ENCODE results near the gene ECM2. TPM values are rescaled to one million over a fixed set of nuclear protein-coding genes. Genes with fewer than 3 reads are reported as not detected.

ECM2 gene
- total RNA-seq, 1 donor from 2014 or later, result 0.18 TPM

GRCh38 chr9:92564982-92565381 lies 29.2 kb upstream of the ECM2 start:
- H4K20me1 ChIP-seq (ENCODE audit: insufficient read depth, low read length), result no peaks in the 10 kb centered on the region
- no peaks in the 10 kb centered on the region for H3K36me3 Mint-ChIP-seq (ENCODE audit: low read depth, unreplicated experiment)
- H2AFZ ChIP-seq (ENCODE audit: low read depth, low read length), result no peak overlapping the region
- no peak for TF ChIP-seq CTCF (IDR thresholded peaks at IDR 0.05; ENCODE audit: insufficient read depth, low read depth, low read length)
- no peaks in the 10 kb centered on the region for H3K36me3 ChIP-seq (ENCODE audit: insufficient read depth, low read length)
- no peak overlapping the region for H3K4me3 Mint-ChIP-seq (ENCODE audit: unreplicated experiment)
- no peaks in the 10 kb centered on the region for H3K27me3 ChIP-seq (ENCODE audit: insufficient read depth, low read length)
- H3K9me3 ChIP-seq (ENCODE audit: insufficient read depth, low read depth, low read length), result no peaks in the 10 kb centered on the region
- FAIRE-seq (no peak), DNase-seq (ENCODE audit: low read depth) (peak; percentile 82)
- peaks cover 12% of the 10 kb centered on the region for H3K4me1 ChIP-seq (ENCODE audit: insufficient read depth, low read length)
- no peaks in the 10 kb centered on the region for H3K79me2 ChIP-seq (ENCODE audit: insufficient read depth, low read length)
- no peaks in the 10 kb centered on the region for H3K27me3 Mint-ChIP-seq (ENCODE audit: low read depth, unreplicated experiment)
- H3K4me3 ChIP-seq (ENCODE audit: insufficient read depth, low read depth, low read length), result no peak overlapping the region
- no peak overlapping the region for H3K4me2 ChIP-seq (ENCODE audit: low read length)
- peak overlapping the region; percentile 0 for H3K27ac ChIP-seq (ENCODE audit: low read depth, low read length)
- peaks cover 5% of the 10 kb centered on the region for H3K4me1 Mint-ChIP-seq (ENCODE audit: low read depth, unreplicated experiment)
- no peaks in the 10 kb centered on the region for H3K9me3 Mint-ChIP-seq (ENCODE audit: unreplicated experiment)
- no peak overlapping the region for H3K9ac ChIP-seq (ENCODE audit: low read length)
- H3K27ac Mint-ChIP-seq (ENCODE audit: unreplicated experiment), result no peak overlapping the region

GRCh38 chr9:92564504-92564903 lies 28.7 kb upstream of the ECM2 start:
- Mint-ChIP-seq H3K4me3 (ENCODE audit: unreplicated experiment) (no peak overlapping the region), H3K27ac (ENCODE audit: unreplicated experiment) (no peak overlapping the region), H3K4me1 (ENCODE audit: low read depth, unreplicated experiment) (peaks cover 5% of the 10 kb centered on the region), H3K36me3 (ENCODE audit: low read depth, unreplicated experiment) (no peaks in the 10 kb centered on the region), H3K9me3 (ENCODE audit: unreplicated experiment) (no peaks in the 10 kb centered on the region), H3K27me3 (ENCODE audit: low read depth, unreplicated experiment) (no peaks in the 10 kb centered on the region)
- peak; percentile 92 for DNase-seq (ENCODE audit: low read depth)
- H3K79me2 ChIP-seq (ENCODE audit: insufficient read depth, low read length), result no peaks in the 10 kb centered on the region
- H3K36me3 ChIP-seq (ENCODE audit: insufficient read depth, low read length), result no peaks in the 10 kb centered on the region
- TF ChIP-seq EZH2 (IDR thresholded peaks at IDR 0.05; ENCODE audit: insufficient read depth, low read length) (no peak), CTCF (IDR thresholded peaks at IDR 0.05; ENCODE audit: insufficient read depth, low read depth, low read length) (no peak)
- H3K4me1 ChIP-seq (ENCODE audit: insufficient read depth, low read length), result peaks cover 12% of the 10 kb centered on the region
- H3K9me3 ChIP-seq (ENCODE audit: insufficient read depth, low read depth, low read length), result no peaks in the 10 kb centered on the region
- FAIRE-seq, result no peak
- peak overlapping the region; percentile 46 for H3K27ac ChIP-seq (ENCODE audit: low read depth, low read length)
- no peaks in the 10 kb centered on the region for H3K27me3 ChIP-seq (ENCODE audit: insufficient read depth, low read length)
- H2AFZ ChIP-seq (ENCODE audit: low read depth, low read length), result no peak overlapping the region
- H3K4me2 ChIP-seq (ENCODE audit: low read length), result no peak overlapping the region
- no peak overlapping the region for H3K4me3 ChIP-seq (ENCODE audit: insufficient read depth, low read depth, low read length)
- H4K20me1 ChIP-seq (ENCODE audit: insufficient read depth, low read length), result no peaks in the 10 kb centered on the region
- H3K9ac ChIP-seq (ENCODE audit: low read length), result no peak overlapping the region

GRCh38 chr9:92563116-92564100 lies 27.6 kb upstream of the ECM2 start:
- H3K4me2 ChIP-seq (ENCODE audit: low read length), result no peak overlapping the region
- H3K27ac Mint-ChIP-seq (ENCODE audit: unreplicated experiment), result no peak overlapping the region
- no peaks in the 10 kb centered on the region for H3K27me3 Mint-ChIP-seq (ENCODE audit: low read depth, unreplicated experiment)

More at GRCh38 chr9:92563116-92564100, 27.6 kb upstream of the ECM2 start:
- Histone ChIP-seq H3K4me3 (ENCODE audit: insufficient read depth, low read depth, low read length) (no peak overlapping the region), H3K9me3 (ENCODE audit: insufficient read depth, low read depth, low read length) (no peaks in the 10 kb centered on the region), H3K27me3 (ENCODE audit: insufficient read depth, low read length) (no peaks in the 10 kb centered on the region), H4K20me1 (ENCODE audit: insufficient read depth, low read length) (no peaks in the 10 kb centered on the region), H3K9ac (ENCODE audit: low read length) (peak overlapping the region; percentile 29), H3K27ac (ENCODE audit: low read depth, low read length) (peak overlapping the region; percentile 63), H3K4me1 (ENCODE audit: insufficient read depth, low read length) (peaks cover 12% of the 10 kb centered on the region), H3K36me3 (ENCODE audit: insufficient read depth, low read length) (no peaks in the 10 kb centered on the region), H2AFZ (ENCODE audit: low read depth, low read length) (no peak overlapping the region), H3K79me2 (ENCODE audit: insufficient read depth, low read length) (no peaks in the 10 kb centered on the region)
- peaks cover 5% of the 10 kb centered on the region for H3K4me1 Mint-ChIP-seq (ENCODE audit: low read depth, unreplicated experiment)
- H3K9me3 Mint-ChIP-seq (ENCODE audit: unreplicated experiment), result no peaks in the 10 kb centered on the region
- no peak for FAIRE-seq
- DNase-seq (ENCODE audit: low read depth), result peak; percentile 36
- H3K4me3 Mint-ChIP-seq (ENCODE audit: unreplicated experiment), result no peak overlapping the region
- no peak for TF ChIP-seq CTCF (IDR thresholded peaks at IDR 0.05; ENCODE audit: insufficient read depth, low read depth, low read length)
- no peaks in the 10 kb centered on the region for H3K36me3 Mint-ChIP-seq (ENCODE audit: low read depth, unreplicated experiment)
